ENCODE measurements around the gene PRKCQ. TPM values are rescaled to one million over a fixed set of nuclear protein-coding genes. Genes with fewer than 3 reads are reported as not detected.

The PRKCQ gene
- total and polyA plus RNA-seq, 2 of the 13 experiments (the other 11 are each of a cell fraction or from before 2014, with no cell fraction given): 0.13 to 0.35 TPM

- TF ChIP-seq ZNF609 (CRISPR knock-in tag; IDR thresholded peaks at IDR 0.05; ENCODE audit: borderline replicate concordance) (no peak), KLF9 (CRISPR knock-in tag; IDR thresholded peaks at IDR 0.05; ENCODE audit: low read depth) (no peak), ZFP91 (CRISPR knock-in tag; IDR thresholded peaks at IDR 0.05; ENCODE audit: borderline replicate concordance) (peak; percentile 58), ZBTB38 (CRISPR knock-in tag; IDR thresholded peaks at IDR 0.05) (peak; percentile 26; the same call in 1 of the 2 replicates), ZNF225 (CRISPR knock-in tag; IDR thresholded peaks at IDR 0.05) (no peak), ZNF253 (CRISPR knock-in tag; IDR thresholded peaks at IDR 0.05; ENCODE audit: borderline replicate concordance) (no peak), CEBPB (IDR thresholded peaks at IDR 0.05; ENCODE audit: borderline replicate concordance, low read depth, low read length) (no peak), SOX6 (IDR thresholded peaks at IDR 0.05) (no peak), SOX6 (CRISPR knock-in tag; IDR thresholded peaks at IDR 0.05) (no peak), TAF1 (CRISPR knock-in tag; IDR thresholded peaks at IDR 0.05) (peak; percentile 74), SIN3A (IDR thresholded peaks at IDR 0.05; ENCODE audit: borderline replicate concordance, low read depth, low read length) (no peak), MAFG (CRISPR knock-in tag; IDR thresholded peaks at IDR 0.05) (no peak), CHD2 (IDR thresholded peaks at IDR 0.05; ENCODE audit: low read depth, low read length) (no peak), ZNF136 (CRISPR knock-in tag; IDR thresholded peaks at IDR 0.05; ENCODE audit: low read depth) (no peak), ZNF12 (CRISPR knock-in tag; IDR thresholded peaks at IDR 0.05) (no peak), THAP9 (CRISPR knock-in tag; IDR thresholded peaks at IDR 0.05; ENCODE audit: borderline replicate concordance) (no peak), ZNF274 (CRISPR knock-in tag; IDR thresholded peaks at IDR 0.05) (no peak), SSRP1 (CRISPR knock-in tag; IDR thresholded peaks at IDR 0.05) (no peak), ZBTB1 (CRISPR knock-in tag; IDR thresholded peaks at IDR 0.05; ENCODE audit: borderline replicate concordance) (no peak), ZNF335 (CRISPR knock-in tag; IDR thresholded peaks at IDR 0.05) (no peak), AKAP8 (CRISPR knock-in tag; IDR thresholded peaks at IDR 0.05) (peak; percentile 36; the same call in 1 of the 2 replicates), ZNF549 (CRISPR knock-in tag; IDR thresholded peaks at IDR 0.05) (no peak), PHB2 (IDR thresholded peaks at IDR 0.05; ENCODE audit: partially characterized antibody) (no peak)
Measured at GRCh38 chr10:6580279-6581029, 378 bp upstream of the PRKCQ start (continued).

Measured in HepG2 (cell line).